RPMI7951 (cell line): ENCODE data around the gene LYRM7. TPM values are rescaled to one million over a fixed set of nuclear protein-coding genes. Genes with fewer than 3 reads are reported as not detected.
"Not testable (repeated sequence)": the region's sequence is repeated elsewhere in the genome, so short reads cannot be mapped to it uniquely, and the experiment has no call there.

Experiments used
- DNase-seq: peaks from one replicate; pipeline ENCODE4 v3.0.0-alpha.2; 2012; ENCODE audit warnings: low read depth
- total RNA-seq: library from RNA; depleted of rRNA; stranded (reverse); fragments of >200 nt; shearing (Covaris generic); gene quantifications from 2 replicates; pipeline ENCODE4 v1.2.3, GENCODE V29; 2014; rRNA removed

The LYRM7 gene
- 10.1 and 12.2 TPM in 2 replicates for total RNA-seq

- DNase-seq = peak; percentile 99
Measured at GRCh38 chr5:131170540-131171275, at the start of gene LYRM7. TSS of gene LYRM7 (plus strand) at chr5:131170944. CDS start at chr5:131171021, 77 bp downstream.

GRCh38 chr5:131127244-131127643 lies 43.5 kb upstream of the LYRM7 start:
- DNase-seq = not testable (repeated sequence)

GRCh38 chr5:131129306-131129705 lies 41.4 kb upstream of the LYRM7 start:
- no peak for DNase-seq

- not testable (repeated sequence) for DNase-seq
Measured at GRCh38 chr5:131133091-131133490, 37.7 kb upstream of the LYRM7 start.

- not testable (repeated sequence) for DNase-seq
Measured at GRCh38 chr5:131138406-131138805, 32.3 kb upstream of the LYRM7 start.

- DNase-seq = no peak
Measured at GRCh38 chr5:131139321-131139720, 31.4 kb upstream of the LYRM7 start.

- DNase-seq = no peak
Measured at GRCh38 chr5:131142970-131143617, 27.6 kb upstream of the LYRM7 start.

GRCh38 chr5:131147258-131147657 lies 23.5 kb upstream of the LYRM7 start:
- DNase-seq = no peak

GRCh38 chr5:131148835-131149234 lies 21.9 kb upstream of the LYRM7 start:
- DNase-seq = no peak

GRCh38 chr5:131150408-131150807 lies 20.3 kb upstream of the LYRM7 start:
- no peak for DNase-seq

- no peak for DNase-seq
Measured at GRCh38 chr5:131151216-131151615, 19.5 kb upstream of the LYRM7 start.

- no peak for DNase-seq
Measured at GRCh38 chr5:131156385-131156784, 14.4 kb upstream of the LYRM7 start.

- no peak for DNase-seq
Measured at GRCh38 chr5:131156957-131157356, 13.8 kb upstream of the LYRM7 start.

GRCh38 chr5:131160134-131160533 lies 10.6 kb upstream of the LYRM7 start:
- DNase-seq = no peak

- DNase-seq = peak; percentile 35
Measured at GRCh38 chr5:131163276-131164119, 7.2 kb upstream of the LYRM7 start.

GRCh38 chr5:131164191-131165118 lies 6.3 kb upstream of the LYRM7 start:
- peak; percentile 79 for DNase-seq

GRCh38 chr5:131165119-131165727 lies 5.5 kb upstream of the LYRM7 start, which contains the start of gene HINT1:
TSS of gene HINT1 (minus strand) at chr5:131165256. CDS start at chr5:131165205, 51 bp downstream.
- peak; percentile 86 for DNase-seq

GRCh38 chr5:131167615-131168014 lies 3.1 kb upstream of the LYRM7 start:
- DNase-seq = no peak

- no peak for DNase-seq
Measured at GRCh38 chr5:131169810-131170539, 769 bp upstream of the LYRM7 start.

- no peak for DNase-seq
Measured at GRCh38 chr5:131171276-131171810, 599 bp downstream of the LYRM7 start.
